GM13977 (cell line): ENCODE data around the gene CAPZA2.

Experiments used
- DNase-seq: peaks from one replicate; pipeline ENCODE4 v3.0.0; 2012; ENCODE audit warnings: low spot score
- CTCF ChIP-seq: IDR thresholded peaks from 2 replicates; pipeline ENCODE4 v1.5.1; 2012; ENCODE audit warnings: mild to moderate bottlenecking, control low read depth; ENCODE audit not compliant: insufficient read depth; ENCODE audit errors: extremely low read depth, missing control alignments
- in situ Hi-C: fragments of 300-500 bp; cut with MboI; formaldehyde crosslinking; loops from one replicate; pipeline ENCODE4 v1.12.0; 2022; ENCODE audit warnings: low sequenced_read_pairs, low pct_unique_long_range_greater_than_20kb, mixed read lengths, inconsistent platforms; ENCODE audit not compliant: unreplicated experiment

Gene CAPZA2

DNA sequence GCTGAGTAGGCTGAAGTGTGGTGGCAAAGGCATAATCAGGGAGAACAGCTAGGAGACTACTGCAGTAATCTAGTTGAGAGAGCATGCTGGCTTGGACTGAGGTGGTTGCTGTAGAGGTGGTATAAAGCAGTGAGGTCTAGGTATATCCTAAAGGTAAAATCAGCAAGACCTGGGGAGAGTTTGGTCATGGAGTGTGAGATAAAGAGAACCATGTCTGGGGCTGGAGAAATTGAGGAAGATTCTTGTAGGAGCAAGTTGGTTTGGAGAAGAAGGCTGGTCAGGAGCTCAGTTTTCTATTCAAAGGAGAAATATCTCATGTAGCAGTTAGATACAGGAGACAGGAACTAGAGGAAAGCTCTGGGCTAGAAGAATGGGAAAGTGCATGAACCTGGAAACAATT is 58.0 kb downstream of the CAPZA2 start:
- no peak for DNase-seq
- TF ChIP-seq CTCF, result no peak
- in situ Hi-C loops, result no loop called here

DNA sequence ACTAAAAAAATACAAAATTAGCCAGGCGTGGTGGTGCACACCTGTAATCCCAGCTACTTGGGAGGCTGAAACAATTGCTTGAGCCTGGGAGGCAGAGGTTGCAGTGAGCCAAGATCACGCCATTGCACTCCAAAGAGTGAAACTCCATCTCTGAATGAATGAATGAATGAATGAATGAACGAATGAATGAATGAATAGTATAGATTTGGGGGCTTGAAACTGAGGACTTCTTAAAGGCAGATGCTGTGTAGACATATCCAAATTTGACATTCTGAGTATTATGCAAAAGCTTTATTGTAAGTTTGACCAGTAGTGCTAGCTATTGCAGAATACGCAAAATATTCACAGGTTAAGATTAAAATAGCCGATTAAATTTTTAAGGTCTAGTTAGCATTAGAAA is 60.2 kb downstream of the CAPZA2 start:
- DNase-seq, result no peak
- TF ChIP-seq CTCF, result no peak
- in situ Hi-C loops, result no loop called here

GRCh38 chr7:116924741-116925140 is 62.4 kb downstream of the CAPZA2 start:
- in situ Hi-C loops, result no loop called here
- no peak for DNase-seq
- TF ChIP-seq CTCF, result no peak

- no peak for TF ChIP-seq CTCF
- no peak for DNase-seq
- in situ Hi-C loops, result no loop called here
Observed at GRCh38 chr7:116929021-116929420, 66.6 kb downstream of the CAPZA2 start.

GRCh38 chr7:116929914-116930913 is 67.8 kb downstream of the CAPZA2 start:
- peak; percentile 76 for TF ChIP-seq CTCF
- in situ Hi-C loops, result loop anchor here (10.0 kb wide), 1 partner anchor 195 kb away; no protein-coding TSS in a partner anchor
- peak; percentile 75 for DNase-seq

- no peak for TF ChIP-seq CTCF
- DNase-seq, result no peak
- in situ Hi-C loops, result loop anchor here (10.0 kb wide), 1 partner anchor 192 kb away; no protein-coding TSS in a partner anchor
Observed at GRCh38 chr7:116932566-116932965, 70.2 kb downstream of the CAPZA2 start.
